GM18951 (cell line): ENCODE results near the gene CST9L.

Experiments used
- POLR2A ChIP-seq: IDR thresholded peaks from 4 replicates; pipeline ENCODE4 v1.6.1; 2011; ENCODE audit warnings: mild to moderate bottlenecking; ENCODE audit not compliant: insufficient read length, insufficient read depth; ENCODE audit errors: extremely low read depth
- in situ Hi-C: fragments of 300-500 bp; cut with MboI; formaldehyde crosslinking; loops from one replicate; pipeline ENCODE4 v1.12.0; 2022; ENCODE audit warnings: low sequenced_read_pairs, mixed read lengths, inconsistent platforms; ENCODE audit not compliant: unreplicated experiment

The CST9L gene

GRCh38 chr20:23602699-23603098, 34.4 kb upstream of the CST9L start:
- in situ Hi-C loops: loop anchor here (25.0 kb wide), 1 partner anchor 165 kb away; the partner anchor contains the start of gene CSTL1
- TF ChIP-seq POLR2A: no peak

DNA sequence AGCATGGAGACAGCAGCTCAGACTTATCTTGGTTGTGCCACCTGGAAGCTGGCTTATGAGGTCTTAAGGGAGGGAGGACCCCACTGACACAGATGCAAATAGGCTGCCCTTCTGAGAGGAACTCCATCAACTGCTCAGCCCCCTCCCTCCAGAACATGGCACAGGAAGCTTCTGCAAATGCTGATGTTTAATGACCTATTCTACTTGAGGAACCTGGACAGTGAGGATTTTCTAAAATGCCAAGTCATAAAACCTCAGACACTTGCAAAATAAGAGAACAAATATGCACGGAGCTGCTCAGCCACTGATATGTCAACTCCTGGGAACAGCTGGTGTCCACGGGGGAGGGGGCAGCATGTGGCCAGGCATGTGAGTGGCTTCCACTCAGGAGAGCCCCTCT, 34.0 kb upstream of the CST9L start:
- in situ Hi-C loops: loop anchor here (25.0 kb wide), 1 partner anchor 165 kb away; the partner anchor contains the start of gene CSTL1
- no peak for TF ChIP-seq POLR2A

DNA sequence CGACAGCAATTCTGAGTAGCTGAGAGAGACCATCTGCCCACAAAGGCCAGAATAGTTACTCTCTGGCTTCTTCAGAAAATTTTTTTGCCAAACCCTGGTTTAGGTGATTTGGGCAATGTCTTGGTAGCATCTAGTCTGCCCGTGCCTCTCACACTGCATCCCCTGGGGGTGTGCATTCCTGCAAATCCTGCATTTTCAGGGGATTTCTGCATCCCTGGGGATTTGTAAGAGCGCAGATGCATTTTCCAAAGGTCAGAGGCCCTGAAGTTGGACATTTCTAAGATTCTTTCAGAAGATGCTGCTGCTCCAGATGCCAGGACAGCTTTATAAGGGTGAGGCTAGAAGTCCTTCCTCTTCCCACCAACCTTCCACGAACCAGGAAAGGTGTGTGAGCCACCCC, 33.4 kb upstream of the CST9L start:
- no peak for TF ChIP-seq POLR2A
- in situ Hi-C loops: loop anchor here (25.0 kb wide), 1 partner anchor 164 kb away; the partner anchor contains the start of gene CSTL1

GRCh38 chr20:23598481-23598880, 30.2 kb upstream of the CST9L start:
- in situ Hi-C loops: no loop called here
- TF ChIP-seq POLR2A: no peak

GRCh38 chr20:23596579-23597250, 28.4 kb upstream of the CST9L start:
- in situ Hi-C loops: no loop called here
- TF ChIP-seq POLR2A: no peak

- in situ Hi-C loops: no loop called here
- TF ChIP-seq POLR2A: no peak
Observed at GRCh38 chr20:23595941-23596340, 27.7 kb upstream of the CST9L start.

- TF ChIP-seq POLR2A: no peak
- in situ Hi-C loops: no loop called here
Observed at GRCh38 chr20:23588434-23589403, 20.4 kb upstream of the CST9L start.

DNA sequence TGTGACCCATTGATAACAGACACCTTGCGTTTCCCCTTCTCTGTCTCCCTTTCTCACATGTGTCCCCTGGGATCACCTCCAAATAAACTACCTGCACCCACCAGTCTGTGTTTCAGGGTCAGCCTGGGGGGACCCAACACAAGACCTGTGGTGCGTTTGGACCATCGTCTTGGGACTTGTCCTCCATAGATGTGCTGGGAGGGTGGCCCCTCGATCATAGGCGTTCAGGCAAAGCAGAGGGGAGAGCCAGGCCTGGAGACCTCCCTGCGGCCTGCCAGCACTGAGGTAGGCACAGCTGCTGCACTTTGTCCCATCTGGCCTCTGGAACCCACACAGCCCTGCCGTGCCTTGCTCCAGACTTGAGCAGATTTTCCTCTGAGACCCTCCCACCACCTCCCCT, 19.3 kb upstream of the CST9L start:
- in situ Hi-C loops: no loop called here
- no peak for TF ChIP-seq POLR2A

DNA sequence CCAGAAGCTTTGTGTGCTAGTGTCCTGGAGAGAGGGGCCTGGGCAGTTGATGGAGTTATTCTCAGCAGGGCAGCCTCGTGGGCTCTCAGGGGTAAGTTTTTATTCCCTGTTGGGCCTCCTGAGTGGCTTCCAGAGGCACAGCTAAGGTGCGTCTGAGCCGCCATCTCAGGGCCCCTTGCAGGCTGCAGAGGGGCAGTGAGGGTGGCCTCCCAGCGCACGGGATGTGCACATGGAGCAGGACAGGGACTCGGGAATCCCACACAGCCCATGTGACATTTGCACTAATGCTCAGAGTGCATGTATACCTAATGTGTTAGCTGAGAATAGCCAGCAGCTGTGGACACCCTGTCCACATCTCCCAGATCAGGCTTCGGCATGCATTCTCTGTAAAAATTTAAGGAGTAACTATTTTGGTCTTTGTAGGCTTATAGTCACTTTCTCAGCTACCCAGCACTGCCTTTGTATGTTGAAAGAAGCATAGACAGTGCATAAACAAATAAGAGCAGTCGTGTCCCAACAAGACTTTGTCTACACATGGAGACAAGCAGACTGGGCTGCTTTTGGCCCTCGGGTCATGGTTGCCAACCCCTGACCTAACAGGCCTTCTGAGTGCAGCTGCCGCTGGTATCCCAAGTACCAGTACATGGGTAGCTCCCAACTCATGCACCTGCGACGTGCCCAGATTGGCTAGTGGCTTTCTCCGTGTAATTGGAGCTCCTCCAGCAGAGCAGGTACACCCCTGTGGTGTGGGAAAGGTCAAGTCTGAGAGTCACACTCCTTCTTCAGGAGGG, 18.6 kb upstream of the CST9L start:
- in situ Hi-C loops: no loop called here
- no peak for TF ChIP-seq POLR2A

DNA sequence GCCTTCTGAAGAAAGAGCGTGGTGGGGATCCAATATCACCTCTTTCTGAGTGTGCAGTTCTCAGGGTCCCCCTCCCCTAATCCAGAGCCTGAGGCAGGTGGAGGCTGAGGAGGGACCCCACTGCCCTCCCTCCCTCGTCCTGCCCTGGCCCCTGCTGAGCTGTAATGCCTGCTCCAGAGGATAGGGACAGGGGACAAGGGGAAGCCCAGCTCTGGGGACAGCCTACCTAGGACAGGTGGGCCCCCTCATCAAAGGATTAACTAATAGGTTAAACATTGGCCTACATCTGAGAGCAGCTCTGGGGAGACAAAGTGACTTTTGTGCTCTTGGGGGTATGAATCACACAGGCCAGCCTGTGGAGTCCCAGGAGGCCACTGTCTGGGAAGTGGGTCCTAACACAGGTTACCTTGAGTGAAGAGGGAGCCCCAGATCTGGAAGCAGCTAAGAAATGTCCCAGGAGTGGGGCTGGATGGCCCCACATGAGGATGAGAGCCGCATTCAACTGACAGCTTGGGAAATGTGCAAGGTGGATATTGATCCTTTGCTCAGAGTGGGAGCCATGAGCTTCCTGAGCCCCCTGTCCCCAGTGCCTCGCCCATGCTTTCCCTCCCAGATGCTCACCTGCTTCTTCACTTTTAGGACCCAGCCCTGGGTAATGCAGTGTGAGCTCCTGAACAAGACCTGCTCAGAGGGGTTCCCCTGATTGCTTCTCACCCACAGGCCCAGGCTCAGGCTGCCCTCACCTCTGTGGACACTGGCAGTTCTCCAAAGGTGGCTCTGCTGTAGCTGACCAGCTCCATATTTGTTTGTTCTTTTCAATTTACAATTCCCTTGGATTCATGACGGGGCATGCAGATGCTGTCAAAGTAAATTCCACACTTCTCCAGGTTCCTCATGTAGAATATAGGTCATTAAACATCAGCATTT, 17.8 kb upstream of the CST9L start:
- in situ Hi-C loops: no loop called here
- no peak for TF ChIP-seq POLR2A

DNA sequence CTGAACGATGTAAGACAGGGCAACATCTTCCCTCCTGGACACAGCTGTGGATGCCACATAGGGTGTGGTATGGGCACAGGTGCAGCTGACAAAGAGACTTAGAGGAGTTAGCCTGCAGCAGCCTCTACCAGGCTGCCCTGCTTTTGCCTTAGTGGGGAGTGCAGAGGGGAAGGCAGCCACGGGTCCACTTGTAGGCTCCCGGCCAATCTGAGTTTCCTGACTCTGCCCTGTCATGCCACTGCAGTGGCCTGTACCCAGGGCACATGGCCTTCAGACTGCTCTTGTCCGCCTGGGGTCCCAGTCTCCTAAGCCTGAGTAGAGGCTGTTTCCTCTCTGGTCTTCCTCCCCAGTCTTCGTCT, 17.1 kb upstream of the CST9L start:
- in situ Hi-C loops: no loop called here
- no peak for TF ChIP-seq POLR2A

DNA sequence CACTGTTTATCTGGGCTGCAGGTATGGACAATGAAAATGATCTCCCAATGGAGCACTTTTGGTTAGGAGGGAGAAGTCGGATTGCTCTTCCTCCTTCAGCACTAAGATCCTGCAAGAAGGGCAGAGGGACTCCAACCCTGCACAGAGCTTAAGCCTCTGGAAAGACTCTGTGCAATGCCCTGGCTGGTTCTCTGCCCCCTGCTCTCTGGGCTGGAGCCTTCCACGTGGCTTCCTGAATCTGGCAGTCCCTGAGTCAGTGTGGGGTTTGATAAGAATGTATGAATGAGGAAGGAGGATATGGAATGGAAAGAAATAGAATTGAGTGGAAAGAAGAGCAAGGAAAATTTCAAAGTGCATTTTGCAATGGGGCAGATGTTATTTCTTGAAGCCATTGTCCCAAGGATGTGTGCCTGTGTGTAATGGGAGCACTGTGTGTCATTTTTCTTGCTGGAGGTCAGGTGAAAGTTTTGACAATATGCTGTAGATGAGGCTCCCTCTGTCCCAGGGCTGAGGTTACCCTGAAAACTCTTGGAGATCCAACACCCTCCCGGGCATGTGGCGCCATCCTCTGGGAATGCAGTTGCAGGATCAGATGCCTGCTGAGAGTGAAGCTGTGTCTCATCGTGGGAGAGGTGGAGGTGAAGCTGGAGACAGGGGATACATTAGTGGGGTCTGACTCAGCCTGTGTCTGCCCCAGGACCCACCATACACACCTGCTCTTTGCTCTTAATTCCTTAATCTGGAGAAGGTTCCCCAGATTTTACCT, 16.3 kb upstream of the CST9L start:
- in situ Hi-C loops: no loop called here
- TF ChIP-seq POLR2A: no peak

DNA sequence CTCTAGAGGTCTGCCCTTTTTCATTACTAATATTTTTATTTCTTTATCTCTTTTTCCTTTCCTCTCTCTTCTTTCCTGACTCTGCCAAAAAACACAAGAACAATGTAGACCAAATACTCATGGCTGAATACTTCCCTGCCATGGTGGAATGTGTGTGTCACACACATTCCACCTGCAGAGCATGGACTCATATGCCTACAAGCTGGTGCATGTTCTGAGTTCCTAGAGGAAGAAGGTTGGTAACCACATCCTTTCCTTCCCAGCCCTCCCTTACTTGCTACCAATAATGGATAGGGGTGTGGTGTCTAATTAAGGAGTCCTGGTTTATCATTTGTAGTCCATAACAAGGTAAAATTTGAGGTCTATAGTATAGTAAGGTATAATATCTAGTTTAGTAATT, 15.2 kb upstream of the CST9L start:
- in situ Hi-C loops: no loop called here
- no peak for TF ChIP-seq POLR2A
